HEK293 (cell line): ENCODE measurements around the gene DDC.

Experiments used
- REST ChIP-seq: fragments of 450-650 bp; formaldehyde crosslinking; IDR thresholded peaks from 2 replicates; pipeline ENCODE4 v1.5.1; 2016; ENCODE audit warnings: missing biosample characterization, missing genetic modification characterization
- SETDB1 ChIP-seq: IDR thresholded peaks from one replicate; pipeline ENCODE4 v1.6.1; 2017; ENCODE audit warnings: mild to moderate bottlenecking, low read length, moderate library complexity, mixed read lengths; ENCODE audit not compliant: insufficient read length
- SP2 ChIP-seq: fragments of 450-650 bp; formaldehyde crosslinking; IDR thresholded peaks from 2 replicates; pipeline ENCODE4 v1.5.1; 2016; ENCODE audit warnings: missing biosample characterization, missing genetic modification characterization
- WT1 ChIP-seq: fragments of 450-650 bp; formaldehyde crosslinking; IDR thresholded peaks from 2 replicates; pipeline ENCODE4 v1.5.1; 2016; ENCODE audit warnings: missing biosample characterization, missing genetic modification characterization
- ZNF324 ChIP-seq: fragments of 450-650 bp; formaldehyde crosslinking; IDR thresholded peaks from 2 replicates; pipeline ENCODE4 v1.5.1; 2016; ENCODE audit warnings: missing biosample characterization, missing genetic modification characterization
- TF ChIP-seq, protein P1 (sequence below): fragments of 450-650 bp; formaldehyde crosslinking; IDR thresholded peaks from 2 replicates; pipeline ENCODE4 v1.5.1; 2016; ENCODE audit warnings: missing biosample characterization, missing genetic modification characterization

GRCh38 chr7:50505553-50506210 lies 59.5 kb downstream of the DDC start:
- TF ChIP-seq WT1 (no peak), SP2 (tag by site-specific recombination) (no peak), SETDB1 (no peak), ZNF324 (no peak), REST (tag by site-specific recombination) (no peak)
- TF ChIP-seq, protein P1, sequence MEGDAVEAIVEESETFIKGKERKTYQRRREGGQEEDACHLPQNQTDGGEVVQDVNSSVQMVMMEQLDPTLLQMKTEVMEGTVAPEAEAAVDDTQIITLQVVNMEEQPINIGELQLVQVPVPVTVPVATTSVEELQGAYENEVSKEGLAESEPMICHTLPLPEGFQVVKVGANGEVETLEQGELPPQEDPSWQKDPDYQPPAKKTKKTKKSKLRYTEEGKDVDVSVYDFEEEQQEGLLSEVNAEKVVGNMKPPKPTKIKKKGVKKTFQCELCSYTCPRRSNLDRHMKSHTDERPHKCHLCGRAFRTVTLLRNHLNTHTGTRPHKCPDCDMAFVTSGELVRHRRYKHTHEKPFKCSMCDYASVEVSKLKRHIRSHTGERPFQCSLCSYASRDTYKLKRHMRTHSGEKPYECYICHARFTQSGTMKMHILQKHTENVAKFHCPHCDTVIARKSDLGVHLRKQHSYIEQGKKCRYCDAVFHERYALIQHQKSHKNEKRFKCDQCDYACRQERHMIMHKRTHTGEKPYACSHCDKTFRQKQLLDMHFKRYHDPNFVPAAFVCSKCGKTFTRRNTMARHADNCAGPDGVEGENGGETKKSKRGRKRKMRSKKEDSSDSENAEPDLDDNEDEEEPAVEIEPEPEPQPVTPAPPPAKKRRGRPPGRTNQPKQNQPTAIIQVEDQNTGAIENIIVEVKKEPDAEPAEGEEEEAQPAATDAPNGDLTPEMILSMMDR = no peak
